ENCODE measurements around the gene GPR12. TPM values are rescaled to one million over a fixed set of nuclear protein-coding genes. Genes with fewer than 3 reads are reported as not detected.

GPR12 gene
- total RNA-seq, 2 donors from 2014 or later = 0.05 to 0.30 TPM

DNA sequence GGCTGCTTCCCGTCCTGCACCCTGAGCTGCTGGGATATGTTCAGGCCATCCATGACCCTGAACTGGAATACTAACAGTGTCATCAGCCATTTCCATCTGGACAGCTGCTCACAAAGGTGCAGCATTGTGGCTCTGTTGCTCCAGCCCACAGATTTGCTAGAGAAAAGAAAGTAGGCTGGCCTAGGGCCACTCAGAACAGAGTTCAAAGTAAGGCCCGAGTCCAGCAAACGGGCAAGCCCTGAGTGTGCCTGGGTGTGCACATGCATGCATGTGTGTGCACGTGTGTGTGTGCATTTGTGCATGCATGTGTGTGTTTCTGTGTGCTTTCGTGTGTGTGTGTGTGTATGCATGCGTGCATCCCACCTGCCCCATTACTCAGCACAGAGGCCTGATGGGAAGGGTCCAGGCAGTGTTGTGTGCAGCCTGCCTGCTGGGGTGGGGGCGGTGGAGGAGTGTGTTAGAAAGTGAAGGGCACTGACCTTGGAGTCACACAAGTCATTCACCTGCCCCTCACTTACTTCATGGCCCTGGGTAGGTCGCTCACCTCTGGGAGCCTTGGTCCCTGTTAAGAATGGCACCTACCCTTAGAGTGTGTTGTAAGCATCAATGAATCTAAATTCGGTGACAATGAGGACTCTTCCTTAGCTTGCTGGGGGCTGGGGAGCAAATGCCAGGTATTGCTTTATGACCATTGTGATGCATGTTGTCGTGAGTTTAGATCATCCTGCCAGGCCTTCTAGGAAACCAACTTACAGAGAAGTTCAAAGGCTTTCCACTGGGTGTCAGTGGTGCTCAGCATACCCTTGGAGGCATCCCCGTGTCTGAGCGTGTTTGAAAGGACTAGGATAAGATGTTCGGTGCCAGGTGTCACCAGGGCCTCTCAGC, 53.2 kb downstream of the GPR12 start:
- H3K4me3 ChIP-seq = no peak overlapping the region
- intact Hi-C loops (cut with DNase I) = loop anchor here (5.0 kb wide), 2 partner anchors 165 to 225 kb away; no protein-coding TSS in a partner anchor
- no peaks in the 10 kb centered on the region for H3K4me1 ChIP-seq
- no peaks in the 10 kb centered on the region for H3K9me3 ChIP-seq
- no peaks in the 10 kb centered on the region for H3K27me3 ChIP-seq
- no peak overlapping the region for H3K27ac ChIP-seq
- no peak for DNase-seq
- no peak overlapping the region for H3K9ac ChIP-seq (ENCODE audit: low read depth in 2 of 2, low read length in 2 of 2)
- no peaks in the 10 kb centered on the region for H3K36me3 ChIP-seq
- TF ChIP-seq CTCF (IDR thresholded peaks at IDR 0.05) = peak; percentile 17

GRCh38 chr13:26706381-26706780, 54.2 kb downstream of the GPR12 start:
- DNase-seq = no peak
- Histone ChIP-seq H3K9me3 (no peaks in the 10 kb centered on the region), H3K36me3 (no peaks in the 10 kb centered on the region), H3K27ac (no peak overlapping the region), H3K27me3 (no peaks in the 10 kb centered on the region), H3K4me3 (no peak overlapping the region), H3K9ac (ENCODE audit: low read depth in 2 of 2, low read length in 2 of 2) (no peak overlapping the region), H3K4me1 (no peaks in the 10 kb centered on the region)
- intact Hi-C loops (cut with DNase I) = loop anchor here (5.0 kb wide), 2 partner anchors 166 to 226 kb away; no protein-coding TSS in a partner anchor
- no peak for TF ChIP-seq CTCF (IDR thresholded peaks at IDR 0.05)

DNA sequence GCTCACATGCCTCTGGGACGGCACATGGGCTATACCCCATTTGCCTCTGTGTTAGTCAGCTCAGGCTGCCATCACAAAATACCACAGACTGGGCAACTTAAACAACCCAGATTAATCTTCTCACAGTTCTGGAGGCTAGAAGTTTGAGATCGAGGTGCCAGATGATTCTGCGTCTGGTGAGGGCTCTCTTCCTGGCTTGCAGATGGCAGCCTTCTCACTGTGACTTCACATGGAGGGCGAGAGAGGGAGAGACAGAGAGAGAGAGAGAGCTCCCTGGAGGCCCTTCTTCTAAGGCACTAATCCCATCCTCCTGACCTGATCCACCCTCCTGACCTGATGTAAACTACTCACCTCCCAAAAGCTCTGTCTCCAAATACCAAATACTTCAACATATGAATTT, 55.0 kb downstream of the GPR12 start:
- Histone ChIP-seq H3K27me3 (no peaks in the 10 kb centered on the region), H3K9me3 (no peaks in the 10 kb centered on the region), H3K36me3 (no peaks in the 10 kb centered on the region), H3K27ac (no peak overlapping the region), H3K4me1 (no peaks in the 10 kb centered on the region), H3K4me3 (no peak overlapping the region), H3K9ac (ENCODE audit: low read depth in 2 of 2, low read length in 2 of 2) (no peak overlapping the region)
- intact Hi-C loops (cut with DNase I) = loop anchor here (5.0 kb wide), 2 partner anchors 167 to 227 kb away; no protein-coding TSS in a partner anchor
- no peak for DNase-seq
- no peak for TF ChIP-seq CTCF (IDR thresholded peaks at IDR 0.05)

Other genes starting within 250 kb of the GPR12 start
- 1 to 10 TPM; 3.2 to 4.0 TPM for gene WASF3, start 203.1 kb downstream of the GPR12 start, total RNA-seq

All from colonic mucosa (tissue), 4 donors.